Transverse colon (tissue), 3 donors: ENCODE results near the gene TMPRSS2.

Source experiments
- CTCF ChIP-seq, 5 experiments: fragments of 200-600 bp in 3 of 5; fragments of 450-650 bp in 2 of 5; sonication (generic) in 3 of 5; IDR thresholded peaks; 1 replicate in 2 of 5; 2 replicates in 3 of 5; pipeline ENCODE4 v1.5.1; 2016 to 2017; ENCODE audit warnings: antibody characterized with exemption in 5 of 5, inconsistent platforms in 3 of 5, mild to moderate bottlenecking in 2 of 5, moderate library complexity in 1 of 5
- POLR2A ChIP-seq: fragments of 450-650 bp; IDR thresholded peaks from one replicate; pipeline ENCODE4 v1.6.1; 2016; ENCODE audit warnings: antibody characterized with exemption, mild to moderate bottlenecking, moderate library complexity

GRCh38 chr21:41445465-41445862 is 62.5 kb downstream of the TMPRSS2 start:
- TF ChIP-seq POLR2A (no peak), CTCF (IDR thresholded peaks at IDR 0.05) (no peak)
